ENCODE measurements around the gene SLC25A3. TPM values are rescaled to one million over a fixed set of nuclear protein-coding genes. Genes with fewer than 3 reads are reported as not detected.

SLC25A3 gene
- polyA plus RNA-seq, 1 donor (not counting 4 experiments of a cell fraction or from before 2014, with no cell fraction given), result 389 TPM

- Histone ChIP-seq H4K20me1 (ENCODE audit: control insufficient read depth, extremely low read depth, insufficient read depth, low read length) (no peaks in the 10 kb centered on the region), H3K79me2 (ENCODE audit: control insufficient read depth, insufficient read depth, low read length) (no peaks in the 10 kb centered on the region), H3K9me3 (ENCODE audit: control insufficient read depth, low read depth, low read length) (no peaks in the 10 kb centered on the region), H3K36me3 (ENCODE audit: control insufficient read depth in 2 of 2, extremely low read depth in 1 of 2, insufficient read depth in 2 of 2, low read length in 2 of 2) (no peaks in the 10 kb centered on the region), H3K9me1 (ENCODE audit: control insufficient read depth, extremely low read depth, insufficient read depth, low read length) (no peaks in the 10 kb centered on the region), H3K27ac (ENCODE audit: control insufficient read depth, insufficient read depth, low read length) (no peak overlapping the region), H3K9ac (ENCODE audit: control insufficient read depth, extremely low read depth, insufficient read depth, low read length) (no peak overlapping the region), H3K4me1 (ENCODE audit: control insufficient read depth, extremely low read depth, insufficient read depth, low read length) (no peaks in the 10 kb centered on the region), H3K4me2 (ENCODE audit: control insufficient read depth, extremely low read depth, insufficient read depth, low read depth, low read length) (no peak overlapping the region), H3K27me3 (ENCODE audit: control insufficient read depth, extremely low read depth, insufficient read depth, low read length) (no peaks in the 10 kb centered on the region), H3K4me3 (ENCODE audit: control insufficient read depth in 2 of 3, extremely low read depth in 1 of 3, insufficient read depth in 2 of 3, low read depth in 1 of 3, low read length in 3 of 3) (no peak overlapping the region), H2AFZ (ENCODE audit: control insufficient read depth, low read length) (no peak overlapping the region)
- TF ChIP-seq EZH2 (IDR thresholded peaks at IDR 0.05; ENCODE audit: low read length) (no peak), CTCF (optimal IDR thresholded peaks at IDR 0.05 in 1 of 3, IDR thresholded peaks at IDR 0.05 in 1 of 3, conservative IDR thresholded peaks at IDR 0.05 in 1 of 3; ENCODE audit: extremely low read depth in 1 of 3, insufficient read depth in 2 of 3, low read length in 3 of 3) (no peak)
- DNase-seq (ENCODE audit: low read depth, low spot score) (no peak), FAIRE-seq (no peak)
- dilution Hi-C loops (cut with MboI; ENCODE audit: extremely low pct_ligation_motif_present, low sequenced_read_pairs), result no loop called here
Observed at GRCh38 chr12:98610596-98610995, 17.1 kb downstream of the SLC25A3 start.

GRCh38 chr12:98612696-98613334 lies 19.3 kb downstream of the SLC25A3 start:
- Histone ChIP-seq H3K9me3 (ENCODE audit: control insufficient read depth, low read depth, low read length) (no peaks in the 10 kb centered on the region), H3K27ac (ENCODE audit: control insufficient read depth, insufficient read depth, low read length) (no peak overlapping the region), H3K9me1 (ENCODE audit: control insufficient read depth, extremely low read depth, insufficient read depth, low read length) (no peaks in the 10 kb centered on the region), H3K9ac (ENCODE audit: control insufficient read depth, extremely low read depth, insufficient read depth, low read length) (no peak overlapping the region), H3K4me1 (ENCODE audit: control insufficient read depth, extremely low read depth, insufficient read depth, low read length) (no peaks in the 10 kb centered on the region), H2AFZ (ENCODE audit: control insufficient read depth, low read length) (no peak overlapping the region), H4K20me1 (ENCODE audit: control insufficient read depth, extremely low read depth, insufficient read depth, low read length) (no peaks in the 10 kb centered on the region), H3K4me3 (ENCODE audit: control insufficient read depth in 2 of 3, extremely low read depth in 1 of 3, insufficient read depth in 2 of 3, low read depth in 1 of 3, low read length in 3 of 3) (no peak overlapping the region), H3K36me3 (ENCODE audit: control insufficient read depth in 2 of 2, extremely low read depth in 1 of 2, insufficient read depth in 2 of 2, low read length in 2 of 2) (no peaks in the 10 kb centered on the region), H3K27me3 (ENCODE audit: control insufficient read depth, extremely low read depth, insufficient read depth, low read length) (no peaks in the 10 kb centered on the region), H3K79me2 (ENCODE audit: control insufficient read depth, insufficient read depth, low read length) (no peaks in the 10 kb centered on the region), H3K4me2 (ENCODE audit: control insufficient read depth, extremely low read depth, insufficient read depth, low read depth, low read length) (no peak overlapping the region)
- dilution Hi-C loops (cut with MboI; ENCODE audit: extremely low pct_ligation_motif_present, low sequenced_read_pairs), result no loop called here
- no peak for TF ChIP-seq CTCF (optimal IDR thresholded peaks at IDR 0.05 in 1 of 3, IDR thresholded peaks at IDR 0.05 in 1 of 3, conservative IDR thresholded peaks at IDR 0.05 in 1 of 3; ENCODE audit: extremely low read depth in 1 of 3, insufficient read depth in 2 of 3, low read length in 3 of 3)
- TF ChIP-seq EZH2 (IDR thresholded peaks at IDR 0.05; ENCODE audit: low read length), result no peak
- FAIRE-seq (no peak), DNase-seq (ENCODE audit: low read depth, low spot score) (no peak)
